Measurements from ENCODE around the gene LYRM4.

GRCh38 chr6:5204376-5204775 lies 56.4 kb downstream of the LYRM4 start:
- TF ChIP-seq CTCF (IDR thresholded peaks at IDR 0.05) (no peak), POLR2A (IDR thresholded peaks at IDR 0.05) (no peak)

Data from esophagus squamous epithelium (tissue), 4 donors.